Measurements from ENCODE around the gene GARNL3.
A peak's percentile ranks its signal among the peaks of the same experiment; 100 is the strongest.

Gene GARNL3

DNA sequence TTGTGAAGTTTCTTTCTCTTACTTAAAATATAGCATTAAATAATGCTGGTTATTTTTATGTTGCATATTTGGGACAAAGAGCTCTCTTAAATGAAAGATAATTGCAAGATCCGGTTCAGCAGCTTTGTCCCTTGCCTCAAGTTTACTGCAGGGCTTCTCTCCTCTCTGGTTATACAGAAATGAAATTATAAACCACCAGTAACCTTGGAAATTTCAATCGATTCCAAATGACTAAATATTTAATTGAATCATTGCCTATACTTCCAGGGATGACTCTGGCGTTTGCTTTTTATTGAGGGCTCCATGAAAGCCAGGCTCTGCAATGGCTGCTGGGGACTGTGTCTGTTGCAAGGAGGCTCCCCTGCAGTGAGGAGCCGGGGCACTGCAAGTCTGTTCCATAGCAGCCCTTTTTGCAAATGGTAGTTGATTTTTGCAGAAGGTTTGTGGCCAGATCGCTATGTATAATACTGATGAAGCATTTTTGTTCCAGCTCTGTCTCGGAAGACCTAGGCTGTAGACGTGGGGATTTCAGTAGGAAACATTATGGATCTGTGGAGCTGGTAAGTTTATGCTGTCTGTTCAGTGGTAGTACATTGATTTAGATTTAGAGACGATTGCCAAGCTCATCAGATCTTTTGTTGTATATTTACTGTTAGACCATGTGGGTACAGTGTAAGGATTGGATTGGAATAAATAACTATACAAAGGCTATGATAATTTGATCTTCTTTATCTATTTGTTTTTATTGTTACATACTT is at the start of gene GARNL3:
GARNL3 (plus strand) TSS at position 313 of the 758 bp plus-strand sequence; CDS start at position 417, 104 bp downstream.
- no peak for DNase-seq

DNA sequence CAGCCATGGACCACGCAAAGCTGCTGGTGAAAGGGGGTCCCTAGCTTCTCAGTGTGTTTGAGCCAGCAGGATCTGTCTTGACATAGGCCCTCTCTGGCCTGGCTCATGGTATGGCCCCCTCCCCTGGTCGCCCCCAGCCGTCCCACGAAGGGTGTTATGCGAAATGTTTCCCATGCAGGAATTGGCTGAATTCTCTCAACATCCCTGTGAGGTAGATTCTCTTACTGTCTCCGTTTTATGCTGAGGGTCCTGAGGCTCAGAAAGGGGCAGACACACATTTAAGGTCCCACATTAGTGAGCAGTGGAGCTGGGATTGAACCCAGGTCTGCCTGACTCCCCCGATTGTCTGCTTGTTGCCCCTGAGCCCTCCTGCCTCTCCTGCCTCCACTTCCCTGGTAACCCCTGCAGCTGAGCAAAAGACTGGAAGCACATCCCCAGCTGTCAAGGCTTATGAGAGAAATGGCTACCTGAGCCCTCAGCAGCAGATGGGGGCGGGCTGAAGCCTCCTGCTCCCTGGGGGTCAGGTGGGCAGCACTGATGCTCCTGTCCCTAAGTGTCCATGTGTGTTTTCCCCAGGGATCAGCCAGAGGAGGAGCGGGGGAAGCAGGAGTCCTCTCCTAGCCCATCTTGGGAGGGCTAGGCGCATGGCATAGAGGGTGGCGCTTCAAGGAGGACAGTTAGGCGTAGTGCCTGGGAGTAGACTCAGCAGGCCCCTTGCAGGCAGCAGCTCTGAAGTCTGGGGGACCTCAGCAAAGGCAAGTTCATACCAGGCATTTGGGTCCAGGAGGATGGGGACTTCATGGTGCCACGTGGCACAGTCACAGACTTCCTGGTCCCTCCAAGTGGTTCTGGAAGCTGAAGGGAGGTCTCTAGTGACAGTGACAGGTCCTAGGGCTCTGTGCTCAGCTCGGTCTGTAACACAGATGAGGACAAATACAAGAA is 49.0 kb upstream of the GARNL3 start:
- DNase-seq = no peak

DNA sequence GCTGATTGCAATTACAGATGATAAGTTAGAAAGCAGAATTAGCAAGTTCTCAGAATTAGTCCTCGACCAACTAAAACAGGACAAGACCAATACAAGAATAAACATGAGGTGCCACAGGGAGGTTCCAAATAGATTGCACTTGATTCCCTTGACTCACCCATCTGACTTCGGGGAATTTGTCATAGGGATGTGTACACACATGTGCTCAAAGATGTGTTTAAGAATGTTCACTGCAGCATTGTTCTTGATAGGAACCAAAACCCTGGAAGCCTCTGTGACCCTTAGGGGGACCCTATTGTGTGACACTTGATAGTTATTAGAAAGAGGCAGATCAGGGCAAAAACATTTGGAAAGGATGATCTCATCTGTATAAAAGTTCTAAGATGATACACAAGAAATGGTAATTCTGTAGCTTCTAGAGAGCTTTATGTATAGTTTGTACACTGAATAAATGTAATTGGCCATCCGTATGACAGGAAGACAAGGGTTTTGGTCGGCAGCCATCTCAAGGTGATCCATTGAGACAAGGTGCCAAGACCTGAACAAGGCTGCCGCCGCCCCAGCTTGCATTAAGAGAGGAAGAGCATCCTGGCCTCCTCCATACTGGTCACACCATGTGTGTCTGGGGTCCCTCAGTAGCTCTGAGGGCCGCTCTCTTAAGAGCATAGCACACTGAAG is 48.2 kb upstream of the GARNL3 start:
- no peak for DNase-seq

- no peak for DNase-seq
Observed at GRCh38 chr9:127216888-127217217, 47.7 kb upstream of the GARNL3 start.

DNA sequence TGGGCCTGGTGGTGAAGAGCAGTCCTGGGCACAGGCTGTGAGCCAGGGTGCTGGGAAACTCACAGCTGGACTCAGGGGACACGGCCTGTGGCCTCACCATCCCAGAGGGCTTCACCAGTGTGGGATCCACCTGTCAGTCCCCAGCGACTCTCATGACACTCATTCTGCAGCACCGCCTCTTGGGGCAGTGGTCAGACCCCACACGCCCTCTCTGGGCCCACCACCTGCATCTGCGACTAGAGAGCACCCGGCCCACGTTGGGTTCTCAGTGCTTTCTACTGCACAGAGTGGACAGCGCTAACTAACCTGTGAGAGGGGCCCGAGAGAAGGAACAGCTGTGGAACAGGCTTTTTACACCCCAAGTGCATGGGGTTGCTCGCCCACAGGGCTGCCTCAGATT is 45.8 kb upstream of the GARNL3 start:
- DNase-seq = no peak

GRCh38 chr9:127219520-127219919 is 45.1 kb upstream of the GARNL3 start:
- DNase-seq = no peak

DNA sequence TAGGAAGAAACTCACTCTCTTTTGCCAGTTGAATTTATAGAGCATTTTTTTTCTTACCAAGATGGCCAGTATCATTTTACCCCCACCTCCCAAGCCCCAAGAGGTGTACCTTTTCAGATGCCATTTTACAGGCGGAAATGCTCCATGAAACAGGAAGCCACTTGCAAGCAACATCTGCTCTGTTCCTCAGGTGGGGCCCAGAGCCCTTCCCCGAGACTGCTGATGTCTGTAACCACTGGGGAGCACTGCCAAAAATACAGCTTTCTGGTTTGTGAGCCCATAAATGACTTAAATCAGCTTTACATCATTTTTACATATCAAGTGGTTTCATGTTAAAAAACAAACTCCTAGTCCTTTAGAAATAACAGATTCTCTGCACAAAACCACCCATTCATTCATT is 42.9 kb upstream of the GARNL3 start:
- no peak for DNase-seq

DNA sequence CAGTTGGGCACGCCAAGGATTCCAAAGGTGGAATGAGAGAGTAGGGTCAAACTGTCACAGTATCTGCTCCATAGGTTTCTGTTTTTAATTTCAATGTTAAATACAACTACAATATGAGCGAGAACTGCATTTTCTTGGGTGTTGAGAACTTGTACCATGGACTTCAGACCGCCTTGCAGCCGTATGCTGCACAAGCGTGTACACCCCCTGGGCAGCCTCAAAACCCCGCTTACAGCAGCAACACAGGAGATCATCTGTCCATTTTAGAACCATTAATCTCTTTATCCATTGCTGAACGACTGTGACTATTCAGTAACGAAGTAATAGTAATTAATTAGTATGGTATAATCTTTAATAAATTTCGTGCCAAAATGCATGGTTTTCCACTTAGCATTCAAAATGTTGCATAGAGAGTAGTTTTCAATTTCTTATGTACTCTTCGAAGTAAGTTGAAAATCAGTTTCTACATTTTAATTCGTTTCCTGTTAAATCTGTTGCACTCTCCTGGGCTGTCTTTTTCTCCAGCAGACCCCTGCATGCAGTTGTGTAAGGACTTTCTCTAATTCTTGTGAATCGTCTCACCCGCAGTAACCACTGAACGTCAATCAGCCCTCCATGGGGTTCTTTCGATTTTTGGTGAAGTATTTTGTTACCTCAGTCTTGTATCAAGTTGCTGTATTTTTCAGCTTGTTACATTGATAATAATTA is 42.0 kb upstream of the GARNL3 start:
- DNase-seq = no peak

- no peak for DNase-seq
Observed at GRCh38 chr9:127223266-127223665, 41.3 kb upstream of the GARNL3 start.

DNA sequence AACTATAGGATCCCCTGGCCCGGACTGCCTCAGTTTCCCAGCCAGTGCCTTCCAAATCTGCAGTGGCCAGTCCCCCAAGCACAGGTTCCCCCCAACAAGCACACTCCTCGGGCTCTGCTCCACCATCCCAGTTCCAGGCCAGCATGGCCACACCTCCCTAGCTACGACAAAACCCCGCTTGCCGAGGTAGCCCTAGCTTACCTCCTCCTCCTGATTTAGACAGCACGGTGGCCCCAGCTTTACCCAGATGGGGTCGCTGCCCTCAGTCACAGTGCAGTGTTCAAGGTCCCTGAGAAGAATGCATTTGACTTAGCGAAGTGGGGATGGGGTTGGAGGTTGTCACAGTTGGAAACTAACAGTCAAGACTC is 40.8 kb upstream of the GARNL3 start:
- no peak for DNase-seq

DNA sequence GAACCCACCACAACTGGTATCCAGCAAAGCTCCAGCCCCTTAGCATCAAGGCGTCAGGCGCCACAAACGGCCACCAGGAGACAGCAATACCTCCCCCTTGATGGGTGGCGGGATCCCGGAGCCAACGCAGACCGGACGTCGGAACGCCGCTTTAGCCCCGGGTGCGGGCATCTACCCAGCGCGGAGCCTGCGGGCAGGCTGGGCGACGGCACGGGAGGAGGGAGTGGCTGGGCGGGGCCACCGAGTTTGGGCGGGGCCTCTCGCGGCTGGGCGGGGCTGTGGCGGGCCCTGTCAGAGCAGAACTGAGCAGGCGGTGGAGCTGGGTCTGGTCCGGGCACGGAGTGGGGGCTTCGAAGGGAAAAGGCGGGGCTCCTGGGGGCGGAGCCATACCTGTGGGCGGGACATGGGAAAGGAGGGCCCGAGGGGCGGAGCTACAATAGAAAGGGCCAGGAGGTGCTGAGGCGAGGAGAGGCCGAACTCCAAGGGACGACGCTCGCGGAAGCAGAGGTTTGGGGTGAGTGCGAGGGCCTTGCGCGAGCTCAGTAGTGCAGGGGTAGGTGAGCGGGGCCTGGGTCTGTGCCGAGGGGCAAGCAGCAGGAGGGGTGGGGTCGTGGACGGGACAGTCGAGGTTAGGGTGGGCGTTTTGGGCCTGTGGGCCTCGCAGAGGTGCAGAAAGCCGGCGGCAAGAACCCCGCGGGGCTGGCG is 40.2 kb upstream of the GARNL3 start:
- DNase-seq = peak; percentile 94

DNA sequence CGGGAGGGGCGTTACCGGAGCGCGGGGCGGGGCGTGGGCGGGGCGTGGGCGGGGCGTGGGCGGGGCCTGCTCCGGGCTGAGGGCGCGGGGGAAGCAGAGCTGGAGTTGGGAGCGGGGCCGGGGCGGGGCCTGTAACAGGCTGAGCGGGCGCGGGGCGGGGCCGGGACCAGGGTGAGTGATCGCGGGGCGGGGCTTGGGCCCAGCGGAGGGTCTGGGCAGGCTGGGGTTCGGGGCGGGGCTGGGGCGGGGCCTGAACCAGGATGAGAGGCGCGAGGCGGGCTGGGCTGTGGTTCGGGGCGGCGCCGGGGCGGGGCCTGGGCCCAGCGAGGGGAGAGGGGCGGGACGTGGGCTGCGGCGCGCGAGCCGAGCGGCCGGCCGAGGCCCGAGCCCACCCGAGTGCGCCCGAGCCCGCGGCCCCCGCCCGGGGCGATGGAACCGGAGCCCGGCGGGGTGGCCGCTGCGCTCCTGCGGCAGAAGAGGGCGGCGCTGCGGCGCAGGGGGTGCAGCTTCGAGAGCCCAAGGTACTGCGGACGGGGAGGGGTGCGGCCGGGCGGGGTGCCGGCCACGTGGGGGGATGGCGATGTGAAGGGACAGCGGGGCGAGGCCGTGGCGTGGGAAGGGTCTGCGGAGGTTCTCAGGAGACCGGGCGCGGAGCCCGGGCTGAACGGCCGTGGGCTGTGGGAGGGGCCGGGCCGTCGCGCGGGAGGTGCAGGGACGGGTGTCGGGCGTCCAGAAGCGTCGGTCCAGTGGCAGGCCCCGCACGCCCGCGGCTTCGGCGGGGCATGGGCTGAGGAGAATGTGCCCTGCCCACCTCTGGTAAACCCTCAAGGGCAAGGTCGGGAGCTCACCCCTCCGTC is 39.5 kb upstream of the GARNL3 start:
- peak; percentile 96 for DNase-seq

DNA sequence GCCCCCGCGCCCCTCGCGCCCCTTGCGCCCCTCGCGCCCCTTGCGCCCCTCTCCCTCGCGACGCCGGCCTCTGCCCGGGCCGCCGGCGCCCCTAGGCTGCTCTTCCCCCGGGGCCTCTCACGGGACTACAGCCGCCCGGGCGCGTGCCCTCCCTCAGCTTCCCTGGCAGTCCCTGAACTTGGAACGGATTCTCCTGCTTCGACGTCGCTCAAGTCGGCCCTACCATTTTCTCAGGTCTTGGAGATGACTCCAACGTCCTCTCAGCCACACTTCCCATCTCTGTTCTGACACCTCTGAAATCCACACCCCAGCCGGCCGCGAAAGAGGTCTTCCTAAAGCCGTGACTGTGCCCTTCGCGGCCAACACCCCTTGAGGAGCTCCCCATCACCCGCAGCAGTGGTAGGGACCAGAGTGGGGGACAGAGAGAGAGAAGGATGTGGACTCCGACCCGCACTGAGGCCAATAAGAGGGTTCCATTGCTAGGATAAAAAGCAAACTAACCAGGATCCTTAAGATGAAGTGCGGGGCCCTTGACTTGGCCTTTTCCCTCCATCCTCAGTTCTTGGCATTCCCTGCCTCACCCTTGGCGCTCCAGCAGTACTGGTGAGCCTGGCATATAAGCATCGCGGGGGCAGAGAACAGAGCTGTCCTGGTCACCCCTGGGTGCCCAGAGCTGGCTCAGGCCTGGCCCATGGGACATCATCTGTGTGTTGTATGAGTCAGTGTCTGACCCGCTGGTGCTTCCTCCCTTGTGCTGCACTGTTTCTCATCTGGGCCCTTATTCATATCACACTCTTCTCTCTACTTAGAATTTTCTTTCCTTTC is 38.6 kb upstream of the GARNL3 start:
- no peak for DNase-seq

DNA sequence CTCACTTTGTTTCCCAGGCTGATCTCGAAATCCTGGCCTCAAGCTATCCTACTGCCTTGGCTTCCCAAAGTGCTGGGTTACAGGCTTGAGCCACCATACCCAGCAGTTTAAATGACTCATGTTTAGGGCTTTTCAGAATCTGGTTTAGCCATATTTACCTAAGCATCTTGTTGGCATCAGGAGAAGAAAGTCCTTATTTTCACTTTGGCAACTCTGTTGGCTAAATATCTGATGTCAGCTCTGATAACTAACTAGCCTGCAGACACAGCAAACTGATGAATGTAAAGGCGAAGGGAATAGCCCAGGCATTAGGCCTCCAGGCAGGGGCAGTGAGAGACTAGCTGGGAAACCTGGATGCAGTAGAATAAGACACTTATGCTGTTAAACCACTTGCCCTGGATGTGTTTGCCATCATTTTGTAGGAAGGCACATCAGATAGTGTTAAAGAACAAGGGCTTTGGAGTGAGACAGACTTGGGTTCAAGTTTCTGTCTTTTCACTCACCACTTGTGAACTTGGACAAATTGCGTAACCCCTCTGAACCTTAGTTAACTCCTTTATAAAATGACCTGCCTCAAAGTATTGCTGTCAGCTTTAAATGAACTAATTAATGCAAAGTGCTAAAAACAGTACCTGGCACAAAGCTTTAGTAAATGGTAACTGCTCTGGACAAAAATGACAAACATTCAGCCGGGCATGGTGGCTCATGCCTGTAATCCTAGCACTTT is 34.7 kb upstream of the GARNL3 start:
- no peak for DNase-seq

DNA sequence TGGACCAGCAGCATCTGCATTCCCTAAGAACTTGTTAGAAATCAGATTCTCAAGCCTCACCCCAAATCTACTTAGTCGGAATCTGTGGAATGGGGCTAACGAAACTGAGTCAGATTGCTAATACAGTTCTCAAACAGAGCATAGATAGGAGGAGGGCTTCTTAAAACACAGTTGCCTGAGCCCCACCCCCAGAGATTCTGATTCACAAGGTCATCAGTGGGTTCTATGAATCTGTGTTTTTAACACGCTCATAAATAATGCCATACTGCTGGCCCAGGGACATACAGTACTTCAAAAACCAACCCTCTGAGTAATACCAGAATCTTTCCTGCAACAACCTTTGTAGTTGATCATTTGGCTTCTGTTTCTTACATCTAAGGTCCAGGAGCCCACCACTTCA is 32.9 kb upstream of the GARNL3 start:
- no peak for DNase-seq

DNA sequence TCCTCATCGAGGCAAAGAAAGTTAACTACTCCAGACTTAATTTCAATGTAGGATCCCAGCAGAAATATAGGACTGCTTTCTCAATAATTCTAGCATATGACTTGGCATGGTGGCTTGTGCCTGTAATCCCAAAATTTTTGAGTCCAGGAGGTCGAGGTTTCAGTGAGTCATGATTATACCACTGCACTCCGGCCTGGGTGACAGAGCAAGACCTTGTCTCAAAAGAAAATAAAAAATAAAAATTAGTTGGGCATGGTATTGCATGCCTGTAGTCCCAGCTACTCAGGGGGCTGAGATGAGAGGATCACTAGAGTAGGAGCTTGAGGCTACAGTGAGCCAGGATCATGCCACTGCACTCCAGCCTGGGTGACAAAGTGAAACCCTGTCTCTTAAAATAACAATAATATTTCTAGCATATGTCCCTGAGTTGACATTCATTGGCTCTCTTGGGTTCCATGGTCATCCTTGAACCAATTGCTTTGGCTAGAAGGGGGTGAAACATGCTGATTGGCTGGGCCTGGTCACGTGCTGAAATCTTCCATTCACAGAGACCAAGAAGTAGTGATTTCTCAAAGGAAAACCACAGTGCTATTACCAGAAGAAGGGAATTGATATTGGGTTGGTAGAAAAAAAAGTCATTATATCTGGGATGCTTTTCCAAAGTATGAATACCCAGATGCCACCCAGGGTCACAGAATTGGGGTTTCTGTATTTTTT is 31.6 kb upstream of the GARNL3 start:
- no peak for DNase-seq

DNA sequence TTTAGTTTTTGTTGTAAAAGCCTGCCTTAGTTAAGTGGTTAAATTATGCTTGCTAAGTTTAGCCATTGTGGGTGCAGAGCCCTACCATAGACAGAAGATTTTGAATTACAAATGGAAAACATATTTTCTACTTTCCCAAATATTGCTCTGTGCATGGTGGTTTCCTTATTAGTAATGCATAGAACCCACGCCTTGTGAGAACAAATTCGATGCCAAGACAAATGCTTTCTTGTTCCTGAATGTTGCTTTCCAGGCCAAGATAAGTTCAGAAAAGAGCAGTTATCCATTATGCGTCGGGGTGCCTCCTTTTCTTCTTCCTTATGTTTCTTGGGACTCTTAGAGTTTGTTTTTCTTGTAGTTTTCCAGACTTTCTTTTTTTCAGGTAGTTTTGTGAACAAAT is 31.0 kb upstream of the GARNL3 start:
- no peak for DNase-seq

GRCh38 chr9:127233989-127234388 is 30.6 kb upstream of the GARNL3 start:
- no peak for DNase-seq

GRCh38 chr9:127237801-127238200 is 26.8 kb upstream of the GARNL3 start:
- DNase-seq = no peak
